GM18951 (cell line): Measurements from ENCODE around the gene KCNQ4.

Source experiments
- POLR2A ChIP-seq: IDR thresholded peaks from 4 replicates; pipeline ENCODE4 v1.6.1; 2011; ENCODE audit warnings: mild to moderate bottlenecking; ENCODE audit not compliant: insufficient read length, insufficient read depth; ENCODE audit errors: extremely low read depth
- in situ Hi-C: fragments of 300-500 bp; cut with MboI; formaldehyde crosslinking; loops from one replicate; pipeline ENCODE4 v1.12.0; 2022; ENCODE audit warnings: low sequenced_read_pairs, mixed read lengths, inconsistent platforms; ENCODE audit not compliant: unreplicated experiment

KCNQ4 gene

GRCh38 chr1:40855513-40855912, 71.9 kb downstream of the KCNQ4 start:
- in situ Hi-C loops, result loop anchor here (5.0 kb wide), 1 partner anchor 97 kb away; no protein-coding TSS in a partner anchor
- no peak for TF ChIP-seq POLR2A

GRCh38 chr1:40856116-40856515, 72.5 kb downstream of the KCNQ4 start:
- TF ChIP-seq POLR2A, result no peak
- in situ Hi-C loops, result loop anchor here (5.0 kb wide), 1 partner anchor 96 kb away; no protein-coding TSS in a partner anchor

GRCh38 chr1:40856656-40857302, 73.2 kb downstream of the KCNQ4 start:
- no peak for TF ChIP-seq POLR2A
- in situ Hi-C loops, result loop anchor here (5.0 kb wide), 1 partner anchor 96 kb away; no protein-coding TSS in a partner anchor

DNA sequence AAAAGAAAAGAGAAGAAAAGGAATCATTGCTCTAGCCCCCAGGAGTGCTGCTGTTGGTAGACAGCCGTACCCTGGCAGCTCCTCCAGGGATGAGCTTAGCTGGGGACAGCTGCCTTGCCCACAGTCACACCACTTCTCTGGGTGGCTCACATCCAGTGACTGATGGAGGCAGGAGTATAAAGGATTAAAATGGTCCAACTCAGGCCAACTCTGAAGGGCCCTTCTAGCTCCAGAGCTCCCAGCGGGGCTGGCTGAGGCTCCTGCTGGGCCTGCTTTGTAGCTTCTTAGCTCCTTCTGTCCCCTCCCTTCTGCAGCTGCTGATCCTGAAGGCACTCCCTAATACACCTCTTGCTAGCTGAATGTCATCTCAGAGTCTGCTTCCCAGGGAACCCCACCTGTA, 74.2 kb downstream of the KCNQ4 start:
- in situ Hi-C loops, result loop anchor here (5.0 kb wide), 1 partner anchor 95 kb away; no protein-coding TSS in a partner anchor

DNA sequence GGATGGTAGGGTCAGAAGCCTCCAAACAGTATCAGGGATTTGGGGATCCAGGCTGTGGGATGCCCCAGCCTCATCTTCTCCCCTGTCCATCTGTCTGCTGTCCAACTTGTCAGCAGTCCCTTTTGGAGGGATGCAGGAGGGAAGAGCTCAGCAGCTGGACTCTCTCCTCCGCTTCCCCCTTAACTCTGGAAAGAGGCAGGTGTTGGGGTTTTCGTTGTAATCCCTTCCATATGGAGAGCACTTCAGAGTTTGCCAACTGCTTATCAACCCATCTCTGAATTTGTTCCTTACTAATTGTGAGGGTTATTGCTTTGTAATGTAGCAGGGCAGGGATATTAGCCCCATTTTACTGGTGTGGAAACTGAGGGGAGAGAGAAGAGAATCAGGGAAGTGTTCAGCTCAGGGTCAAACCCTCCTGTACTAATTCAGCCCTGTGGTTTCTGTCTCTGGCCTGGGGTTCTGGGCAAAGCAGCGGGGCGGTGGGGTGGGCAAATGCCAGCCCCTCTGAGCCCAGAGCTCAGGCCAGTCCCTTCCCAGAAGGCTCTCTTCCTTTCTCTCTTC, 75.3 kb downstream of the KCNQ4 start:
- in situ Hi-C loops, result loop anchor here (5.0 kb wide), 1 partner anchor 93 kb away; no protein-coding TSS in a partner anchor
- TF ChIP-seq POLR2A, result no peak

More for the DNA sequence above, 74.2 kb downstream of the KCNQ4 start:
- no peak for TF ChIP-seq POLR2A

DNA sequence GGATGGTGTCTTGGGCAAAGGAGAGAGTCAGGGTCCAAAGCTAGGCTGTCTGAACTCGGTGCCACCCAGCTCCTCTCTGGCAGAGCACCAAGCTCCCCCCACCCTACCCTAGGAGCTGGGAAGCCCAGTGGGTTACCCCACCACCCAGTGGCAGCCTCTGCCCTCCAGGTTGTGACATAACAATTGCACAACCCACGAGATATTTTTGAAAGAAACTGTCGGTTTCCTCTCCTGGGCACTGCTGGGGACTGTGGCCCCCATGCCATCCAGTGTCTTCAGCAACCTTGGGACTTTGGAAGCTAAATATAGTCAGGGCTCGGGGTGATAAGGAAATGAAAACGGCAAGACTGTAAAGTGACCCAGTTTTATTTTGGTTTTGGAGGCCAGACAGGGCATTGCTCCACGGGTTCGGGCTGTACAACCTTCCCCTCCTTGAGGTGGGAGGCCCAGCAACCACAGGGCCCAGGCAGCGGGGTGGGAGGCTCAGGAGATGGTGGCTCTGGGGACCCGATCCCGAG, 77.2 kb downstream of the KCNQ4 start:
- in situ Hi-C loops, result no loop called here
- no peak for TF ChIP-seq POLR2A

DNA sequence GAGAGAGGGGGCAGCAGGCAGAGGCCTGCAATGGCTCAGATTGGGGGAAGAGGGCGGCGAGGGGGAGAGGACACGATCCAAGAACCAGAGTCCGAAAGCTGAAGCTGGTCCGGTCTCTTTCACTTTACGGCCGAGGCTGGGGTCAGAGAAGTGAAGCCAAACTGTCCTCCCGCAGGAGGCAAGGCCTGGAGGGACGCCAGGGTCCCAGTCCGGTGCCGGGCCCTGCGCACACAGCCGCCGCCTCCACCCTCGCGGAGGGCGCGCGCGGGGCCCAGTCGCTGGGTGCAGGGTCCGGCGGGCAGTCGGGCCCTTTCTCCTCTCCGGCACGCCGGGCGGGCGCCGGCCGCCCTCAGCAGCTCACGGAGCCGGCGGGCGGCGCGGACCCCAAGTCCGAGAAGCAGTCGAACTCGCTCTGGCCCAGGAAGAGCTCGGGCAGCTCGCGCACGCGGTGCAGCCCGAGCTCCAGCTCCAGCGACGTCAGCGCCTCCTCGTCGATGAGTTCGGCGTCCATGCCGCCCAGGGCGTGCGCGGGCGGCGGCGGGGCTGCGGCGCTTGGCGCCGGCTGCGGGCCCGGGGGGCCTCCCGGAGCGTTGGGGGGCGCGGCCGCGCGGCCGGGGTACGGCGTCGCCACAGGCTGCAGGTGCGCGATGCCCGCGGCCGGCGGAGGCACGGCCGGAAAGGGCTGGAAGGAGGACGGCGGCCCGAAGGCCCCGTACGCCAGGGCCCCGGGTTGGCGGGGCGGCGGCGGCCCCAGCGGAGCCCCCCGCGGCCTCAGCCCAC, 77.8 kb downstream of the KCNQ4 start:
- in situ Hi-C loops, result no loop called here
- no peak for TF ChIP-seq POLR2A

- TF ChIP-seq POLR2A, result peak; percentile 49
- in situ Hi-C loops, result no loop called here
Measured at GRCh38 chr1:40862008-40862863, 78.6 kb downstream of the KCNQ4 start, which contains the start of gene CITED4. Gene CITED4 (minus strand): TSS chr1:40862363. CDS start chr1:40862127, 236 bp downstream.

DNA sequence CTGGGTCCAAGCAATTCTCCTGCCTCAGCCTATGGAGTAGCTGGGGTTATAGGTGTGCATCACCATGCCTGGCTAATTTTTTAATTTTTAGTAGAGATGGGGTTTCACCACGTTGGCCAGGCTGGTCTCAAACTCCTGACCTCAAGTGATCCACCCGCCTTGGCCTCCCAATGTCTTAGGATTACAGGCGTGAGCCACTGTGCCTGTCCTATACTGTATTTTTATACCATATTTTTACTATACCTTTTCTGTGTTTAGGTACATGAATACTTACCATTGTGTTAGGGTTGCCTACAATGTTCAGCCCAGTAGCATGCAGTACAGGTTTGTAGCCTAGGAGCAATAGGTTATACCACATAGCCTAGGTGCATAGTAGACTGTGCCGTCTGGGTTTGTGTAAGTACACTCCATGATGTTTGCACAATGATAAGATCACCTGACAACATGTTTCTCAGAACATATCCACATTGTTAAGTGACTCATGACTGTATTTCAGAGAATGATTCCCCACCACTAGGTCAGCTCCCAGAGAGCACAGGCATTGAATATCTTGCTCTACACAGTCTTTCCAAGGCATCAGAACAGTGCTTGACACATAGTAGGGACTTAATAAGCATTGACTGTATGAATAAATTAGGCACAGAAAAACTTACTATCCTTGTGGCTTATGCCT, 84.6 kb downstream of the KCNQ4 start:
- in situ Hi-C loops, result no loop called here
- TF ChIP-seq POLR2A, result no peak

DNA sequence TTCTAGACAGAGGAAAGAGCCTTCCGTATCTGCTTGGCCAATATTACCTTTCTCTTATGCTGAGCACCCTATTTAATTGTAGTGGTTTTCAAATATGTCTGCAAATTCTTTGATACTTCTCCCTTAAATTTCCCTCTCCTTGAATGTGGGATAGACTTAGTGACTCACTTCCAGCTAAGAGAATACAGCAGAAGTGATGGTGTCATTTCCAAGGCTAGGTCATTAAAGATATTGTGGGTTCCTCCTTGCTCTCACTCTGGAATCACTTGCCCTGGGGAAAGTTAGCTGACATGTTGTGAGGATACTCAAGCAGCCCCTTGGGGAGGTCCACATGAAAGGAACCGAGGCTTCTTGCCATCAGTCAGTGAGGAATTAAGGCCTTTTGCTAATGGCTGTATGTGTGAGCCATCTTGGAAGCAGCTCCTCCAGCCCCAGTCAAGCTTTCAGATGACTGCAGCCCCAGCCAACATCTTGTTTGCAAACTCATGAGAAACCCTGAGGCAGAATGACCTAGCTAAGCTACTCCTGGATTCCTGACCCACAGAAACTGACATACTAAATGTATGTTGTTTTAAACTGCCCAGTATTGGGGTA, 86.6 kb downstream of the KCNQ4 start:
- in situ Hi-C loops, result no loop called here
- no peak for TF ChIP-seq POLR2A

DNA sequence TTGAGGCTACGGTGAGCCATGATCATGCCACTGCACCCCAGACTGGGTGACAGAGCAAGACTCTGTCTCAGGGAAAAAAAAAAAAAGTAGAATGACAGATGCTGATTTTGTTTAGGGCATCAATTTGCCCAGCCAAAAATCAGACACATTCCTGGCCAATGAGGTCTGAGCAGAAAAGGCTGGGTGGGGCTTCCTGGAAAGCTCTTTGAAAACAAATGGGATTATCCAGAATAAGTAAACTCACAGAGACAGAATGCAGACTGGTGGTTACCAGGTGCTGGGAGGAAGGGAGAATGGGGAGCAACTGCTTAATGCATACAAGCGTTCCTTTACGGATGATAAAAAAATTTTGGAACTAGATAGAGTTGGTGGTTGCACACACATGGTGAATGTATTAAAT, 88.7 kb downstream of the KCNQ4 start:
- in situ Hi-C loops, result no loop called here
- no peak for TF ChIP-seq POLR2A

- TF ChIP-seq POLR2A, result no peak
- in situ Hi-C loops, result no loop called here
Measured at GRCh38 chr1:40873863-40874472, 90.4 kb downstream of the KCNQ4 start.

DNA sequence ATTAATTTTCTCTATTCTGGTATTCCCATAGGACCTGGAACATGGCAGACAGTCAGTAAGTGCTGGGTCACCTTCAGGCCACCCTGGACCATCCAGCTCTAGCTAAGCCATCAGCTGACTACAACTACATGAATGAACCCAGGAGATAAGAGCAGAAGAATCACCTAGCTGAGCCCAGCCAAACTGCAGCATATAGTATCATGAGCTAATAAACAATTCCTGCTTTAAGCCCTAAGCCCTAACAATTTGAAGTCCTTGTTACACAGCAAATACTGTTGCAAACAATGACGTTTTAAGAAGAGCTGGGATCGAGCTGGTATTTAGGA, 92.8 kb downstream of the KCNQ4 start:
- in situ Hi-C loops, result no loop called here
- TF ChIP-seq POLR2A, result no peak
